Measurements from ENCODE around the gene MUSK.

The MUSK gene

DNA sequence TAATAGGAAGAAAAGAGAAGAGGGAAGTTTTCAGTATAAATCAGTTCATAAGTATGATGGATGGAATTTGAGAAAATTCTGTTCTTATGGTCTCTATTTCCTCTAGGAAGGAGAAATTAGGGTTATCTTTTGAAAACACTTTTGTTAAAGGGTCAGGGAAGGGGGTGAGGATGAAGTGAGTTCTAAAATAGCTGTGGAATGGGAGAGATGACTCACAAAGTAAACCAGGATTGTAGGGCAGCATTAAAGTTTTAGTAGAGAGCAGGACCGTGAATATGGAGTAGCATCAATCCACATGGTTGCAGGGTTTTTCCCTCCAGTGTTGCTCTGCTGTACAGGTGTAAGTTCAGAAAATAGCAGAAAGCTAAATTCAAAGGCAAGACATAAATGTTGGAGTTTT, 32.4 kb downstream of the MUSK start:
- no peak for DNase-seq

DNA sequence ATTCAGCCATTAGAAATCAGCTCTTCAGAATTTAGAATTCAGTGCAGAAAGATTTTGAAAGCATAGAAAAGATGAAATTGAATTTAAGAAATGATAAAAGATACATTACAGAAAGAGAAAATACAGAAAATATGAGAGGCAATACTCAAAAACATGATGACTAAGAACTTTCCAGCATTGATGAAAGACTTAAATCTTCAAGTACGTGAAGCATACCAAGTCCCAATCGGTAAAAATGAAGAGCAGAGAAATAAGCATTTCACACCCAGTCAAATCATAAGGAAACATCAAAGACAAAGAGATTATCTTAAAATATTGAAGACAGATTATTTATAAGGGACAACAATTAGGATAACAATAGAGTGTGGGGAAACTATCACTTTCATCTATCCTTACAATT, 35.1 kb downstream of the MUSK start:
- no peak for DNase-seq

DNA sequence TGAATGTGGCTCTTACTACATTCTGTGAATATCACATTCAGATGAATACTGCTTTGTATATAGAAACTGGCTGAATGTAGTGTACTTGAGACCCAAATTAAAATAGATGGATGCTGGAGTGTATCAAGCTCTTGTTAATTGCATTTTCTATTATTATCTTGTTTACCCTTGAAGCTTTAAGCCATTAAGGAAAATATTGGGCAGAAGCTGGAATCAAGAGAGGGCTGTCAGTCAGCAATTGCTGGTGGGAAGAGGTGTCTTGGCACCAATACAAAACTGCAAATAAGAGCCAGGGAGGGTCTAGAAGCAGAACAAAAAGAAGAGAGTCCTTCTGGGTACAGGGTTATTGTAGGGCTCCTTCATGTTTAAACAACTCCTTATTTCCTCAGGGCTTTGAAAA, 38.8 kb downstream of the MUSK start:
- no peak for DNase-seq

DNA sequence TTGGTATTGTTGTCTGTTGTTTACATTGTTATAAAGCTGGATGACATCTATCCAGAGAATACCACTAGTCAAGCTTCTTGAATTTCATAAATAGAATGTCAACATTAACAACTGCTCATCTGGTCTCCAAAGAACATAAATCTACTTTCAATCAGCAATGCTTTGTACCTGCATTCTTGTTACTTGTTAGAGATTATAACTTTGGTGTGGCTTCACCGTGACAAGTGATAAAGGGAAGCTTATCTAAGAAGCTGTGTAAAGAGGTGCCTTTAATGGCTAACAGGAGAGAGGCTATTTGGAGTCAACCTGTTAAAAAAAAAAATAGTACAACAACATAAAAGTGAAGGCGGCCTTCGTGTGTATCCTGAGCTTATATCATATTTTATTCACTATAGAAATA, 41.8 kb downstream of the MUSK start:
- no peak for DNase-seq

DNA sequence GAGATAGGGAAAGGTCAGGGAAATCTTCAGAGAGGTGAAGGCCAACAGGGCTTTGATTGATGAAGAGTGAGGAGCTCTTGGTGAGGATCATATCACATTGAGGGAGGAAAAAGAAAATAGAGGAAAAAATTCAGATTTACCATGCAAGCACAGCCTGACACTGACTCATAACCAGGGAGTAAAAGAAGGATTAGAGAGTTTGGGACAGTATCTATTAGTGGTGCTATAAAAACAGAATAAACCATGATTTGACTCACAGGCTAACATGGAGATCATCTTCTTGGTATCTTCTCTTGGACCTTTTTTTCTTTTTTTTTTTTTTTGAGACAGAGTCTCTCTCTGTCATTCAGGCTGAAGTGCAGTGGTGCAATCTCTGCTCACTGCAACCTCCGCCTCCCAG, 44.4 kb downstream of the MUSK start:
- DNase-seq = no peak

DNA sequence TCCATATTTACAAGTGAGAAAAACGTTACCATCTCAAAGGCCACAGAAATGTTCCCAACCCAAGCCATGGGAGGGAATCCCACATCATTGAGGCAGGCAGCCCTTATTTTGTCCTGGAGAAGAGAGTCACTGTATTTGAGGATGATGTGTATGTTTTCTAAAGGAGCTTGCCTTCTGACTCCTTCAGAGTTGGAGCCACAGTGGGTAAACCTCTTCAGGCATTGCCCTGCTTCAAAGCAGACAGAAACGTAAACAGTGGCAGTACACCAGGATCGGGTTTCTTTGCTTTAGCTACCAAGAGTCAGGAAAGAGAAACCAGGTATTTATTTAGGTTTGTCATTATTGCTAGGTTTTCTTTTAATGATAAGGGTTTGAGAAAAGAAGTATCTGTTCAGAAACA, 45.7 kb downstream of the MUSK start:
- no peak for DNase-seq

DNA sequence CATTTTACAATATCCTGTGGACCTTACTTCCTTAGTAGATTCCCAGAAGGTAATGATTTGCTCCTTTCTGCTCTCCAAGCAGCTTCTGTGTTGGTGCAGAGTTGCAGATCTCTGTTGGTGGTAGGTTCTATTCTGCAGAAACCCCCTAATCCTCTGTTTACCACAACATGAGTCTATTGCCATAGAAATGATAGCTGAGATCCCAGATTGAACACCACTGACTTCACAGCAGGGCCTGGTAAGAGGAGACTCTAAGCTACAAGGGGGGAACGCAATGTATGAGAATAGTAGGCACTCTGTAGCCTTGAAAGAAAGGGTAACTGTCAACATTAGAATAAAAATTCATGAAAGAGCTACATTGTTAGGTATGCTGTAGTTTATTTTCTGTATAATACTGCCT, 59.5 kb downstream of the MUSK start:
- DNase-seq = no peak

DNA sequence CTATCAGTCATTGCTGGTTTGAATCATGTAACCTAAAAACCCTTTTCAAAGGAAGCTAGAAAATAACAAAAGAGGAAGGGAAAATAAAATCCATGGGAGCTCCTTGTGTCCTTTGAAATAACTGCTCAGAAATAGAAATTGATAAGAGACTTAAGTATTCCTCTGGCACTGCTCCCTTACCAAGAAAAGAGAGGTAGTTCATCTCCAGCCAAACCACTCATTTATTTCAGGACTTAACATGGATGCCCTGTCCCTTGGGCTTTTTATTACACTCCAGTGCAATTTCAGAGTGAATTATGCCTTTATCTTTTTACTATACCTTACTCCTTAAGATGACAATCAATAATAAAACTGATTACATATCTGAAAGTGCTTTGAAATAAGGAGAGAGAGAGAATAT, 61.0 kb downstream of the MUSK start:
- DNase-seq = no peak

DNA sequence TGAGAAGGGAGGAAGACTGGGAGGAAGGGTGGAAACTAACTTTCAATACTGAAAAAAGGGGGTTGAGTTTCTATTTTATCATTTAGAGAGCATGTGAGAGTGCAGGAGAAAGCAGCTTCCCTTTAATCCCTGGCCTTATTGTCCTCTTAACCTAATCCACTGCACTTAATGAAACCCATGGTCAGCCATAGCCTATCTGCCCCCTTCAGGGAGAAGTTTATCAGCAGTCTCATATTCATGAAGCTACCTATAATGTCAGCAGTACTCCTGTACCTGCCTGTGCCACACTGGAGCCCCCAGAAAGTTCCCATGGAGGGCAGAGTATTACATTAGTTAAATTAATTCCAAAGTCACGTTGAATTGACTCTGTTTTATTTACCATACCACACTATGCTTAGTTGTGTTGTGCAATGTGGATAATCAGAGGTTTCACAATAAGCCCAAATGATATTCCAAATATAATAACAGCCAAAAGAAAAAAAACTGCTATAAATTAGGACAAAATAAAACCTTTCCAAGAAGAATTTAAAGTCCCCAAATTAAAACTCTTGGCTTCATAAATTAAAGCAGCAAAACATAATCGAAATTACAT, 62.9 kb downstream of the MUSK start:
- no peak for DNase-seq

DNA sequence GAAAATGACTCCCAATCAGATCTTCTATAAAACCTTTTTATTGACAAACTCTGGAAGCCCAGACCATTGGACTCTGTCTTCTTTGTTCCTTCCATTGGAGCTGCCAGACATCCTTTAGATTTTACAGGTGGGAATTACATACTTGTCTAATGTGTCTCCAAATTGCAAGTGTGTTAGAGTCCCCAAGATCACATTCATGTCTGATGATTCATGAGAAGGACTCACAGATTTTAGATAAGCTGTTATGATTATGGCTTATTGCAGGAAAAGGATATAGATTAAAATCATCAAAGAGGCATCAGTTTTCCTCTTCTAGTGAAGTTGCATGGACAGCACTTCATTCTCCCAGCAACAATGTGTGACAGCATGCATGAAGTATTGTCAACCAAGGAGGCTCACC, 70.4 kb downstream of the MUSK start:
- no peak for DNase-seq

DNA sequence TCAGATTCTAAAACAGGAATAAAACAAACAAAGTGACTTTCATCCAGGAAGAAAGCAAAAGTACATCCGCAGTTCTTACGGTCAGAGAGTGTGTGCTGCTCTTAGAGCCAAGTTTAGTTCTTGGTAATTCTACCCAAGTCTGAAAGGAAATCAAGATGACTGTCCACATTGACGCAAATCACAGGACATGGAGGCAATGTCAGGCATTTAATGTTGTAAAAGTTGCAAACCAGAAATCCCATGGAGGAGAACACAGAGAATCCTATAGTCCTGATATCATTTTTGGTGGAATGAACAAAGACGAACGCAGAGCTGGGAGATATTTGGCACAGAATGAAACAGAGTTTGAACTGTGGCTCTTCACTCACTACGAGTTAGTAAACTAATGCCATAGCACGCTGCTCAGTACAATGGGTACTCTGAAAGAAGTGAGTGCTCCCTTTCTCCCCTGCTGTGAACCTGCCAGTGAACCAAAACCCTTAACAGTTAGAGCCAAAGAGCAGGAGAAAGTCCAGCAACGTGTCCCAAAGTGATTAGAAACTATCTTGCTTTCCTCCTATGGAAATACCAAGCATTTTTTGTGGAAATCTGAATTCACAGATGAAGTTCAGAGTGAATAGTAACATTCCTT, 74.3 kb downstream of the MUSK start:
- DNase-seq = no peak

DNA sequence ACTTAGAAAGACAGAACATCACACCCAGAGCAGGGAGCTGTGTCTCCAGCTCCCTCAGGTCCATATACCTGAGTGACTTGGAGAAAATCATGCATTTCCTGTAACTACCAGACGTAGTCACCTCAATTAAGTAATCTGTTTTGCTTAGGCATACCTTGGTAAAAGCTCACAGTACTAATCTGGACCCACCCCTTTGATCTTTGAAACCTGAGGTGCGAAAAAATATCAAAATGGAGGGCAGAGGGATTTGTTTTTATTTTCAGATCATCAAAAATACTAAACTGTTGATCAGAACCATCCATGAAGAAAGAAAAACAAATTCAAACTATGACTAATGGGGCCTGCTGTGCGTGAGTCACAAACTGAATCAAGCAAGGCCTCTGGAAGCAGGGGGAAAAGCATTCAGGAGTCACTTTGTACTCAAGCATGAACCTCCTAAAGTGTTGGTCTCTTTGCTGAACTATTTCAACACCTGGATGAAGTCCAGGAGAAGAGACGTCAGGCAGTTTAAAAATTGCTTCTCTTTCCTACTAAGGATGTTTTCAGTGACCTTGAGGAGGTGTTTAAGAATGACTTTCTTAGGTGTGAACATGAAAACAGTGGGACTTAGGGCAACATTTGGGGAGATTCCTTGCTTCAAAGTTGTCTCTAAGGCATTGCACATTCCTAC, 76.3 kb downstream of the MUSK start:
- no peak for DNase-seq

DNA sequence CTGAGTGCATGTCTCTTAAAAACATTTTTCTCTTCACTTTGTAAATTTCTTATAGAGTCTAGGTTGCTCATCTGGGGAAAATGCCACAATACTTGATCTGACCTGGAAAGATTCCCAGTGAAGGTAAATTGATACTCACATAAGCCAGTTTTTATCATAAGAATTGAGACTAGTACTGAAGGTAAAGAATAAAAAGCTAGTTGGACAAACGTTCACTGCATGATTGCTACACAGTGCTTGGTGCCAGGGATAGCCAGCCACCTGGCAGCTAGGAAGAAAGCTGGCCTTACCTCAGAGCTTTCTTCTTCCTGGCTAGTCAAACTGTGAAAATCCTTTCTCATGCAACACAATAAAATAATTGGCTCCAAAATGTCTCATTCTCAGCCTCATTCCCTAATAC, 77.1 kb downstream of the MUSK start:
- no peak for DNase-seq

DNA sequence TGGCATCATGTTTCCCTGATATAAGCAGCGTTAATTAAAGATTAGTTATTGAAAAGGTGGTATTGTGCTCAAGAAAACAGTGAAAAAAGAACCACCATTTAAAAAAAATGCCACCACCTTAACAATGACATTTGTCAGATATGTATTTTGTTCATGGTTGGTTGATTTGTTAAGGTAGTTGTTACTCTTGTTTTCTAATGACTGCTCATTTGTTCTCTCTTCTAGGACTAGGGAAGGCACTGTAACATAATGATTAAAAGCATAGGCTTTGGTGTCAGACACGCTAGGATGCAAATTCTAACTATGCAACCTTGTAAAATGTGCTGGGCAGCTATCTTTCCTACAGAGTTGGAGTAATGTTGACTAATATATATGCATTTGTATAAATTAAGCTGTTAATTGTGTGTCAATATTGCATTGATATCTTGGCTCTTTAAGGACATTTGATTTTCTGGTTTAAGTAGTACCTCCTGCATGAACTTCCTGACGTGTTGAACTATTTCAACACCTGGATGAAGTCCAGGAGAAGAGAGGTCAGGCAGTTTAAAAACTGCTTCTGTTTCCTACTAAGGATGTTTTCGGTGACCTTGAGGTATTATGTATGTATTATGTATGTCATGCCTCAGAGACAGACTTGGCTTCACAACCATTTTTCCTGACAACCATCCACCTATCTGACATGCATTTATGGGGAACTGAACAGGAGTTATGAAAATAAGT, 77.8 kb downstream of the MUSK start:
- no peak for DNase-seq

DNA sequence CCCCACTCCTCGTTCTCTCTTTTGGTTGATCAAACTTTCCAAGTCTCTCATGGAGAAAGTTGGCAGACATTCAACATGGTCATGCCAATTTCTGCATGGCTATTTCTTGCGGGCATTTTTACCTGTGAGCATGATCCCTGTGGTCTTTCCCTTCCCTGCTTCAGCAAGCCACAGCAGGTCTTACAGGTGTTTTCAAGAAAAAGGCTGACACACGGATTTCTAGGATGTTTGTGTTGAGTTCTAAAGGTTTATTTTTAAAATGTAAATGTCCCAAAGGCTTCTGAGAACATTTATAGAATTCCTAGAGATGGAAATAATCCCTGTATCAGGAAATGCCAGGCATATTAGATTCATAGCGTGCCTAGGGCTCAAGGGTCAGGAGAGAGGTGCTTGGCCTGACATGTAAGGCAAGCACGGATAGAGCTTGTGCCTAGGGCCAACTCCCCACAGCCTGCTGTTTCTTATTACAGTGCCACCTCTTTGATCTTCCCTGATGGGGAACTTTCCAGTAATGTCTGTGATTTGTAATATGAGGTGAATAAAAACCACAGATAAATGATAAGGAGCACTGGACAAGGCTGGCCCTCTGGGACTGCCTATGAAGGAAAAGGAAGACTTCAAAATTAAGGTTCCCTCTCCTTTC, 79.8 kb downstream of the MUSK start:
- DNase-seq = no peak

DNA sequence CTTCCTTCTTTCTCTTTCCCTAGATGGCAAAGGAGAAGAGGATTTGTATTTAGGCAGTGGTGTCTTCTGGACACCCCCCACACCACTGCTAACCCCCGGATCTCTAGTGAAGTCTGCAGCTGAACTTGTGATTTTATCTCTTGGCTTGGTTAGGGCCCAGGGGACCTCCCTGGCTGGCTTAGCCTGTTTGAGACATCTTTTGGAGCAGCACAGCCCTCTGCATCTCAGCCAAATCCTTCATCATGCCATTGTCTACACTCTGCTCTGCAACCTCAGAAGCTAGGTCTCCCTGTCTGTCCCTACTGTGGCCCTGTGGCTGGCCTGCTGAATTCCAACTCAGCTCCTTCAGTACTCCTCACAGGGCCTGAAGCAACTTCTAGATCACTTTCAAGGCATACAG, 81.7 kb downstream of the MUSK start:
- DNase-seq = no peak

DNA sequence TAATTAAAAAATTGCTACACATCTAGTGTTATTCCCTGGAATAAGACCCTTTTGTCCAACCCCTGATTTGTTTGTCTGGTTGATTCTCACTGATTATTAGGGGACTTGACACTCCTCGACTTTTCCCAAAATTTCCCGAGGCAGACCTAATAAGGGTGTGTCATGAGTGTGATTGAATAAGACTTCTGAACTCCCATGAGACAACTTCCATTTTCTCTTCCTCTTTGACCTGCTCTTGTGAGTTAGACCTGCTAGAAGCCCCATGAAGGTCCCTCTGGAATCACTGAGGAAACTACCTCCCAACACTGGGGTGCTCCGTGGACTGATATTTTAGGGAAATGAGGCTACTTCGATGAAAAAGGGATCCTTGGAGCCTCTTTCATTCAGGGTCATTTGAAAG, 83.4 kb downstream of the MUSK start:
- no peak for DNase-seq

DNA sequence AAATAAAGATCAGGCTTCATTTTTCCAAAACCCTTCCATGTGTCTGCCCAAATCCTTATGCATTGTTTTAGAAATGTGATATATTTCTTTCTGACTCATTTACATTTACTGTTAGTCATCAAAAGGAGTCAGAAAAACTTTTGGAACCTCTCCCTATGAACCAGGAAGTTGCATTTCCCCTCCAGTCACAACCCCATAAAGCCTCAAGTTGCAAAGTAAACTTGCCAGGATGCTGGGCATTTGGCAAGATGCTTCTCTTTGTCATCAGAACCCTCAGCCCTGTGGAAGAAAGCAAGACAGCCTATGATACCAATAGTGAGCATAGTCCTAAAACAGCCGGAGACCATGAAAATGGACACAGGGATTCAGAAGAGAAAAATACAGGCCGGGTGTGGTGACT, 84.2 kb downstream of the MUSK start:
- no peak for DNase-seq

DNA sequence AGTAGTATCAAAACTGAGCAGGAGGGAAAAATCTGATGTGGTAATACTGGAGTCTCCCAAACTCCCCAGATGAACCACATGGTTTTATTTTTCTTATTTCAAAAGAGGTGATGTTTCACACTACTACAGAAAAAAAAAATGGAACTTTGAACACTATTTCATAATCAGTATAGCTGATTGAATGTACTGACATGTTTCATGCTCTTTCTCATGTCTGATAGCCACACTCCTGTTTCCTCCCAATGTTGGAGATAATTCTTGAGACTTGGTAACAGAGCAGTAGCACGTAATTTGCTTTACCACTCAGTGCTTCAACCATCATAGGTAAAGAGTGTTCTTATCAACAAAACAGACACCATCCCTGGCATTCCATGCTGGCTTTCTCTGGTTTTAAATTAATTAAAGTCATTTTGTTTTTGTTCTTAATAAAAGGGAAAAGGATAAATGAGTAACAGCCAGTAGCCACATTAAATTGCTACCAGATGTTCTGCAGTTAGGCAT, 85.2 kb downstream of the MUSK start:
- no peak for DNase-seq

DNA sequence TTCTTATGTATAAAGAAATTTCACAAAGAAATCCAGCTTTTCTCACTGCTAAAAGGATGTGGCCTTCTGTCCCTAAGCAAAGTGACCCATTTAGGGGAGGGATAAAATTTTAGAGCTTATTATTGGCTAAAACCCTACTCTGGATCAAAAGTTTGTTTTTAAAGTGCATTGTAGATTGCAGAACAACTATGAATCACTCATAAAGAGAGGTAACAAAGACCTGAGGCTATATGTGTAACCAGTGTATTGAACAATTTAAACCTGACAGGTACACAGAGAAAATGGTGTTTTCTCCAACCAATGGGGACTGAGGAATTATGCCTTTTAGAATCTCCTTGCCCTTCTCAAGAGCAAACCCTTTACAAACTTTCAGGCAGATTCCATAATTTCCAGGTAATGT, 86.6 kb downstream of the MUSK start:
- DNase-seq = no peak

DNA sequence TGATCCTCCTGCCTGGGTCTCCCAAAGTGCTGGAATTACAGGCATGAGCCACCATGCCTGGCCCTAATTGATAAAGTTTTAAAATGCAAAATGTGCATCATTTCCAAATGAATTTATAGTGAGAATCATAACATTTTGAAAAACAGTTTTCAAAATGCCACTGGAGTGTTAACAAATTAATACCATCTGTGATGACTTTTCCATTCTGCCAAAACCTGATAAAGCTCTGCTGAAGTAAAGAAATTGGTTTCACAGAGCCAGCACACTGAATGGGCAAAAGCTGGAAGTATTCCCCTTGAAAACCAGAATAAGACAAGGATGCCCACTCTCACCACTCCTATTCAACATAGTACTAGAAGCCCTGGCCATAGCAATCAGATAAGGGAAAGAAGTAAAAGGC, 89.6 kb downstream of the MUSK start:
- DNase-seq = no peak

DNA sequence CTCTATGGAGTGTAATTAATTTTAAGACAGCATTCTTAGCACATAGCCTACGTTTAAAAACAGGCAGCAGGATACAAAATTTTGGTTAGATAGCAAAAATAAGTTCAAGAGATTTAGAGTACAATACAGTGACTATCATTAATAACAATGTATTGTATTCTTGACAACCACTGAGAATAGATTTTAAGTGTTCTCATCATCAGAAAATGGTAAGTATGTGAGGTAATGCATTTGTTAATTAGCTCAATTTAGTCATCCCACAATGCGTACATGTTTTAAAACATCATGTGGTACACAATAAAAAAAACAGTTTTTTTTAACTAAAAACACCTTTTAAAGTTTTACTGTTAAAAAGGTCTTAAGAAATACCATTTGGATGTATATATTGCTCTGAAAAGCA, 94.2 kb downstream of the MUSK start:
- DNase-seq = no peak

DNA sequence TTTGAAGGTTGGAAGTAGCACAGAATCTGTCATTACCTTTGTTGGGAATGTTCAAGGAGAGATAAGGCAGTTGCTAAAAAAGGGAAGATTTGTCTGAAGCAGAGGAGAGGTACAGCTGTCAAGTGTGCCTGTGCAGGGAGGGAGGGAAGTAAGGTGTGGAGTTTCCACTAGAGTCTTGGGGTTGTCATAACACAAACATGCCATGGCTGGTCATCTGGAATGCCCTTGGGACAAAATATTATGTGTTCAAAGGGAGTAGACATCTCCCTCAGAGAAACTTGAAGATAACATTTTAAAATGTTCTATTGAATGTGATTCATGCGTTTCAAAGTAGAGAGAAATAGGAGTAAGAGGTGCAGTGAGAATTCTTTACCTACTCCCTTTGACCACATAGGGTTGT, 95.0 kb downstream of the MUSK start:
- no peak for DNase-seq

DNA sequence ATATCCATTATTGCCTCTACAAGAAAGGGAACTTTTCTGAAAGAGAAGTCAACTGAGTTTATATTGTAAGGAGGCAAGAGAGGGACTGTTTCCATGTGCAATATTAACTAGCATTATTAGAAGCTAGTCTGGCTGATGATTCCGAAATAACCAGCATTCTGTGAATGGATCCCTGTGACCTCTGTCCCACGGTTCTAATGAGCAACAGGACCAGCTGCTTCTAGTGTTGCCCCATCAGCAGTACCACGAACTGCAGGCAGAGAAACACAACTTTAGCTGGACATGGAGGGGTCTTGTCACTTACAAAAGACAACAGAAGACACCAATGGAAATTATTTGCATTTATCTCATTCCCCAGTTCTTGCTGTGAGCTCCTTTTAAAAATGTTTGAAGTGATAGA, 95.4 kb downstream of the MUSK start:
- no peak for DNase-seq

Measured in activated gamma-delta T cell treated with Interleukin-2 at 50 U/mL for 16 hours (primary cell).